Measurements from ENCODE around the gene GNAS. TPM values are rescaled to one million over a fixed set of nuclear protein-coding genes. Genes with fewer than 3 reads are reported as not detected.

GNAS gene
- total and polyA plus RNA-seq, 4 donors, result 838 to 1,060 (median 907) TPM

Small RNA genes lying within 50 kb of the gene (microRNA-seq; reads per million reads assigned to microRNA genes)
- gene MIR298, result 0 reads per million in 2 donors

Other genes with a start within 250 kb of the GNAS start
- gene STX16, start 201.4 kb upstream of the GNAS start, total RNA-seq, result 10 to 100 TPM; 48.7 to 75.7 TPM
- gene STX16, start 201.4 kb upstream of the GNAS start, polyA plus RNA-seq, result 10 to 100 TPM; 17.9 to 70.6 TPM
- gene NPEPL1, start 159.9 kb upstream of the GNAS start, total RNA-seq, result 10 to 100 TPM; 22.1 to 53.1 TPM
- gene NPEPL1, start 159.9 kb upstream of the GNAS start, polyA plus RNA-seq, result 10 to 100 TPM; 14.7 to 92.8 TPM
- gene GNAS-AS1, start 1.8 kb upstream of the GNAS start, total RNA-seq, result 1 to 10 TPM; 1.2 to 1.7 TPM
- 1 to 10 TPM in 1 of 2 donors, not detected in 1; 1.0 TPM for gene GNAS-AS1, start 1.8 kb upstream of the GNAS start, polyA plus RNA-seq
- gene NELFCD, start 128.5 kb downstream of the GNAS start, total RNA-seq, result 10 to 100 TPM; 40.5 to 50.1 TPM
- 10 to 100 TPM; 22.7 to 53.9 TPM for gene NELFCD, start 128.5 kb downstream of the GNAS start, polyA plus RNA-seq
- gene CTSZ, start 154.5 kb downstream of the GNAS start, total RNA-seq, result 100 to 1,000 TPM; 183 to 241 TPM
- 100 to 1,000 TPM; 299 to 350 TPM for gene CTSZ, start 154.5 kb downstream of the GNAS start, polyA plus RNA-seq
- 1 to 10 TPM in 1 of 2 donors, under 1 TPM in 1; 0.15 to 2.1 TPM for gene TUBB1, start 166.7 kb downstream of the GNAS start, total RNA-seq
- not detected for gene TUBB1, start 166.7 kb downstream of the GNAS start, polyA plus RNA-seq
- gene ATP5F1E, start 179.6 kb downstream of the GNAS start, total RNA-seq, result 10 to 100 TPM; 48.2 to 50.1 TPM
- 100 to 1,000 TPM in 1 of 2 donors, 10 to 100 TPM in 1; 51.5 to 110 TPM for gene ATP5F1E, start 179.6 kb downstream of the GNAS start, polyA plus RNA-seq
- gene PRELID3B, start 190.1 kb downstream of the GNAS start, total RNA-seq, result 10 to 100 TPM; 24.0 to 33.1 TPM
- 10 to 100 TPM; 19.5 to 44.2 TPM for gene PRELID3B, start 190.1 kb downstream of the GNAS start, polyA plus RNA-seq